Activated T-cell treated with anti-CD3 and anti-CD28 coated beads, Interleukin-2, amount 50 U/mL, for 72 hours (primary cell): ENCODE measurements around the gene UBE3D. TPM values are rescaled to one million over a fixed set of nuclear protein-coding genes. Genes with fewer than 3 reads are reported as not detected.
A peak's percentile ranks its signal among the peaks of the same experiment; 100 is the strongest.
"Not testable (repeated sequence)": the region's sequence is repeated elsewhere in the genome, so short reads cannot be mapped to it uniquely, and the experiment has no call there.

Source experiments
- ATAC-seq, 2 donors: fragments of 150-1000 bp; cut with Tn5 transposase; replicated peaks in 1 of 2; 2 replicates each; pipeline ENCODE4 v1.10.0; 2021; ENCODE audit warnings: moderate library complexity in 2 of 2, mild to moderate bottlenecking in 1 of 2
- DNase-seq, 2 donors: peaks; one replicate each; pipeline ENCODE4 v3.0.0; 2021 to 2022; ENCODE audit warnings: mixed read lengths in 1 of 2
- H3K27ac Mint-ChIP-seq: one replicate; pipeline ENCODE4 v1.8.0; 2022; ENCODE audit warnings: mild to moderate bottlenecking, moderate library complexity, mixed read lengths
- H3K27me3 Mint-ChIP-seq: one replicate; pipeline ENCODE4 v1.8.0; 2022; ENCODE audit warnings: low read depth, mixed read lengths
- H3K36me3 Mint-ChIP-seq, 2 donors: one replicate each; pipeline ENCODE4 v1.8.0; 2022; ENCODE audit warnings: mixed read lengths in 2 of 2, mild to moderate bottlenecking in 1 of 2; ENCODE audit not compliant: insufficient read depth in 2 of 2
- H3K4me1 Mint-ChIP-seq: one replicate; pipeline ENCODE4 v1.8.0; 2022; ENCODE audit warnings: low read depth, mixed read lengths
- H3K4me3 Mint-ChIP-seq, 2 donors: one replicate each; pipeline ENCODE4 v1.8.0; 2022; ENCODE audit warnings: mild to moderate bottlenecking in 2 of 2, mixed read lengths in 2 of 2, moderate library complexity in 2 of 2
- H3K9me3 Mint-ChIP-seq, 2 donors: one replicate each; pipeline ENCODE4 v1.8.0; 2022; ENCODE audit warnings: mixed read lengths in 2 of 2
- total RNA-seq, 2 donors: library from RNA; stranded (reverse); gene quantifications; one replicate each; pipeline ENCODE4 v1.2.3, GENCODE V29; 2022

UBE3D gene
- total RNA-seq, 2 donors from 2014 or later: 5.3 to 6.6 TPM

DNA sequence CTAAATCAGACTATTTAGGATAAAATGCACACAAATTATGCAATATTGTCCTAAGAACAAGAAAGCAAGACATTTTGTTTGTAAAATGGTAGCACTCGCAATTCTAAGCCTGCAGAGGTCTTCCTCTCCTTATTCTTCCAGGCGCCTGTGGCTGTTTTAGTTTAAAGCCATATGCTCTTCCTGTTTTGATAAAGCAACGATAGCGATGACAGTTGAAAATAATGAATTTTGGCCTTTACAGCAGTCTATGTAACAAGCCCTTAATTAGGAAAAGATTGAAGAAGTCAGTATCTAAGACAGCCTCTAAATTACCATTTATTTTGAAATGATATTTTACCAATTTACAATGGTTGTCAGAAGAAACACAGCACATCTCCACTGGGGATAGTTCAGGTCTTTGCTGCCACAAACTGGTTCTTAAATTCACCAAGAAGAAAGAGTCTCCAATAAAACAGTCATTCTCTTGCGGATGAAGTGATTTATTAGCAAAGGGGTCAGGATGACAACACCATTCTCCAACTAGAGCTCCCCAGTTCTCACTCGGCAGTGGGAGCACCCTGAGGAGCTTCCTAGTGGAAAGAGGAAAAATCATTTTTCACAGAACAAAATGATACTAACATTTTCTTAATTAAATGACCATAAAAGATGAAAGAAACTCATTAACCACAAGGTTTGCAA is 21.4 kb downstream of the UBE3D start:
- Mint-ChIP-seq H3K4me3 (no peak overlapping the region), H3K36me3 (peaks cover 0 to 1% of the 10 kb centered on the region in 2 donors), H3K27ac (no peak overlapping the region), H3K9me3 (no peaks in the 10 kb centered on the region), H3K4me1 (no peaks in the 10 kb centered on the region), H3K27me3 (no peaks in the 10 kb centered on the region)
- DNase-seq: no peak
- no peak for ATAC-seq

GRCh38 chr6:83042467-83043053 is 23.1 kb downstream of the UBE3D start:
- Mint-ChIP-seq H3K27me3 (no peaks in the 10 kb centered on the region), H3K27ac (no peak overlapping the region), H3K36me3 (peaks cover 0 to 1% of the 10 kb centered on the region in 2 donors), H3K4me1 (no peaks in the 10 kb centered on the region), H3K9me3 (no peaks in the 10 kb centered on the region), H3K4me3 (no peak overlapping the region)
- DNase-seq (no peak), ATAC-seq (no peak)

- Mint-ChIP-seq H3K36me3 (peaks cover 5 to 27% of the 10 kb centered on the region in 2 donors), H3K9me3 (peaks cover 1 to 7% of the 10 kb centered on the region in 2 donors), H3K27me3 (no peaks in the 10 kb centered on the region), H3K27ac (no peak overlapping the region), H3K4me3 (no peak overlapping the region), H3K4me1 (no peaks in the 10 kb centered on the region)
- no peak for ATAC-seq
- no peak for DNase-seq
These were observed 27.4 kb downstream of the UBE3D start for GRCh38 chr6:83038246-83038645.

- ATAC-seq (no peak), DNase-seq (no peak)
- Mint-ChIP-seq H3K9me3 (peaks cover 7 to 9% of the 10 kb centered on the region in 2 donors), H3K4me3 (no peak overlapping the region), H3K4me1 (no peaks in the 10 kb centered on the region), H3K36me3 (peaks cover 18 to 37% of the 10 kb centered on the region in 2 donors), H3K27ac (no peak overlapping the region), H3K27me3 (no peaks in the 10 kb centered on the region)
These were observed 34.0 kb downstream of the UBE3D start for GRCh38 chr6:83031689-83032088.

GRCh38 chr6:83019741-83020140 is 45.9 kb downstream of the UBE3D start:
- Mint-ChIP-seq H3K4me1 (no peaks in the 10 kb centered on the region), H3K36me3 (peaks cover 7 to 24% of the 10 kb centered on the region in 2 donors), H3K27me3 (no peaks in the 10 kb centered on the region), H3K4me3 (no peak overlapping the region), H3K27ac (no peak overlapping the region), H3K9me3 (no peaks in the 10 kb centered on the region)
- ATAC-seq (no peak), DNase-seq (no peak)

GRCh38 chr6:83011131-83011530 is 54.5 kb downstream of the UBE3D start:
- H3K36me3 Mint-ChIP-seq, H3K27me3 Mint-ChIP-seq, H3K9me3 Mint-ChIP-seq, ATAC-seq, H3K27ac Mint-ChIP-seq, H3K4me1 Mint-ChIP-seq, H3K4me3 Mint-ChIP-seq, DNase-seq: not testable (repeated sequence)

GRCh38 chr6:83008626-83009025 is 57.0 kb downstream of the UBE3D start:
- DNase-seq (no peak), ATAC-seq (no peak)
- Mint-ChIP-seq H3K4me1 (peaks cover 4% of the 10 kb centered on the region), H3K9me3 (no peaks in the 10 kb centered on the region), H3K27ac (peak overlapping the region; percentile 56), H3K4me3 (no peak overlapping the region), H3K27me3 (no peaks in the 10 kb centered on the region), H3K36me3 (peaks cover 2 to 4% of the 10 kb centered on the region in 2 donors)

- DNase-seq (no peak), ATAC-seq (no peak)
- Mint-ChIP-seq H3K36me3 (no peaks in the 10 kb centered on the region), H3K27ac (no peak overlapping the region), H3K27me3 (no peaks in the 10 kb centered on the region), H3K9me3 (no peaks in the 10 kb centered on the region), H3K4me3 (no peak overlapping the region), H3K4me1 (peaks cover 4% of the 10 kb centered on the region)
These were observed 59.3 kb downstream of the UBE3D start for GRCh38 chr6:83006270-83006905.

GRCh38 chr6:82996156-82996555 is 69.5 kb downstream of the UBE3D start:
- Mint-ChIP-seq H3K27ac (no peak overlapping the region), H3K4me3 (no peak overlapping the region), H3K27me3 (no peaks in the 10 kb centered on the region), H3K4me1 (no peaks in the 10 kb centered on the region), H3K36me3 (peaks cover 0 to 7% of the 10 kb centered on the region in 2 donors), H3K9me3 (no peaks in the 10 kb centered on the region)
- no peak for ATAC-seq
- no peak for DNase-seq

- Mint-ChIP-seq H3K9me3 (no peaks in the 10 kb centered on the region), H3K36me3 (peaks cover 0 to 7% of the 10 kb centered on the region in 2 donors), H3K4me1 (no peaks in the 10 kb centered on the region), H3K4me3 (no peak overlapping the region), H3K27me3 (no peaks in the 10 kb centered on the region), H3K27ac (no peak overlapping the region)
- DNase-seq (no peak), ATAC-seq (no peak)
These were observed 70.6 kb downstream of the UBE3D start for GRCh38 chr6:82995066-82995465.

DNA sequence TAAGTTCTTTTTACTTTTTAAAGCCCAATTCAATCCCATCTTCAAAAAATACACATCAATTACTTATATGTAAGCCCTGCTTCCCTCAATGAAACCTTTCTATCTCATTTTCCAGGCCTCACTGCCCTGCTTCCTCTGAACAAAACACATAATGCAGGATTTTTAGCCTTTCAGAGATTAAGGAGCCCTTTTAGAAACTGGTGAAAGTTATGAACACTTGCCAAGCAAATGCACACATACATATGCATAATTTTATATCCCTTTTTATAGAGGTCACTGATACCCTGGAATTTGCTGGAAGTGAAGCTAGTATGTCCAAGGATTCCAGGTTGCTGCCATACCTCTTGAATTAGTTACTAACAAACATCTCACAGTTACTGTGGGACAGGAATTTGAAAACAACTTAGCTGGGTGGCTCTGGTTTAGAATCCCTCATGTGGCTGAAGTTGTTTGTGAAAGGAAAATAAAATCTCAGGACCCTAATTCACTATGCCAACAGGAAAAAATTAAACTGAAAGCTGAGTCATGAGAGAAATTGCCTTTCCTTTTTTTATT is 75.8 kb downstream of the UBE3D start:
- Mint-ChIP-seq H3K4me1 (no peaks in the 10 kb centered on the region), H3K36me3 (peaks cover 0 to 4% of the 10 kb centered on the region in 2 donors), H3K9me3 (no peaks in the 10 kb centered on the region), H3K27me3 (no peaks in the 10 kb centered on the region), H3K4me3 (no peak overlapping the region), H3K27ac (no peak overlapping the region)
- ATAC-seq (no peak), DNase-seq (no peak)

DNA sequence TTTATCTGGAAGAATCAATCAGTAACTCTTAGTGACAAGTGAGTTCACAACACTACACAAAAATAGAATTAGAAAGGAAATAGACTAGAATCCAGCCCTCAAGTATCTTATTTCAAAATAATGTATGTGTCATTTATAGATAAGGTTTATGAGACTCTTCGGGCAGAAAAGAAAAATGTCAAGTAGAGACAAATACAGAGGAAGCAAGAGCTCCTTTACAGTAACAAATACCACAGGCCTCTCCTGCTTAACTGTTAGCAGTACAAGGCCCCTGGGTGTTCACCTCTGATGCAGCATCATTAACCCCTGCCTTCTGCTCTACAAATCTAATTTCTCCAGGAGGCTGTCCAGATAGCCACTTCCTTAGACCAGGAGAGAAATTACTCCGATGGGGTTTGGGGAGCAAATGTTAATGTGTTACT is 76.7 kb downstream of the UBE3D start:
- Mint-ChIP-seq H3K36me3 (no peaks in the 10 kb centered on the region), H3K9me3 (no peaks in the 10 kb centered on the region), H3K27ac (no peak overlapping the region), H3K4me3 (no peak overlapping the region), H3K4me1 (no peaks in the 10 kb centered on the region), H3K27me3 (no peaks in the 10 kb centered on the region)
- ATAC-seq: no peak
- DNase-seq: no peak

DNA sequence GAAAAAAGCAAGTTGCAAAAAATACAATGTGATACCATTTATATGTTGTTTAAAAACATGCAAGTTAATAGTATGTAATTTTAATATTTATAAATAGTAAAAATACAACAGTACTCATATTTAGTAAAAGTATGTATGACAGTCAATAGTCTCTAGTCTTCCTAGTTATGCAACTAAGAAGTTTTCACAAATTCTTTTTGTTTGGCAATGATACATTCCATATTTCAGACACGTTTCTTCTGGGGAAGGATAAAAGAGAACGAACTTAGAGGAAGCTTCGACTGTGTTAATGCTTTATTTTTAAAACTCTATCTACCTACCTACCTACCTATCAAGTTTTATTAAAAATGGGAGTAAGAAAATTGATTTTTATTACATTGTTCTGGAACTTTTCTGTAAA is 77.7 kb downstream of the UBE3D start:
- Mint-ChIP-seq H3K4me1 (no peaks in the 10 kb centered on the region), H3K4me3 (no peak overlapping the region), H3K27ac (no peak overlapping the region), H3K36me3 (no peaks in the 10 kb centered on the region), H3K9me3 (no peaks in the 10 kb centered on the region), H3K27me3 (no peaks in the 10 kb centered on the region)
- ATAC-seq (no peak), DNase-seq (no peak)
